Choroid plexus epithelial cell (primary cell): ENCODE measurements around the gene TRANK1.
A peak's percentile ranks its signal among the peaks of the same experiment; 100 is the strongest.

Source experiments
- DNase-seq: peaks from one replicate; pipeline ENCODE4 v3.0.0-alpha.2; 2010; ENCODE audit warnings: low read depth
- H3K4me3 ChIP-seq: 2 replicates; pipeline ENCODE4 v1.5.1; 2011; ENCODE audit warnings: low read depth, mild to moderate bottlenecking, control low read depth, low read length, moderate library complexity
- CTCF ChIP-seq: conservative IDR thresholded peaks from 2 replicates; pipeline ENCODE4 v1.5.1; 2011; ENCODE audit warnings: low read depth, mild to moderate bottlenecking, control low read depth, inconsistent platforms, low read length, moderate library complexity

TRANK1 gene

DNA sequence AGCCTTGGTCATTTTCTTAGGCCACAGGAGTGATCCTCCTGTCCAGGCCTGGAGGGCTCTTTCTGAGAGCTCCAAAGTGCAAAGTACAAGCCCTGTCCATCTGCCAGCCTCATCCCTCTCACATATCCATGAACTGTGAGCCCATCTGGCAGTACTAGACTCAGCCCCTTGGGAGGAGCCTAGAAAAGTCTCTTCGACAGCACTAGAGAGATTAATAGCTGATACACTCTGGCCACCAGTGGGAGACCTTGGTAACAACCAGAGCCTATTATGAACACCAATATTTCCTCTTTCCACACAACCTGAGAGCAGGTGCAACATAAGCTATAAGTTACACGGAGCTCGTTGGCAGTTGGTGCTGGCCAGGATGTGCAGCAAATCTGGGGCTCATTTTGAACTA, 121.0 kb downstream of the TRANK1 start:
- no peak for DNase-seq
- TF ChIP-seq CTCF = no peak

DNA sequence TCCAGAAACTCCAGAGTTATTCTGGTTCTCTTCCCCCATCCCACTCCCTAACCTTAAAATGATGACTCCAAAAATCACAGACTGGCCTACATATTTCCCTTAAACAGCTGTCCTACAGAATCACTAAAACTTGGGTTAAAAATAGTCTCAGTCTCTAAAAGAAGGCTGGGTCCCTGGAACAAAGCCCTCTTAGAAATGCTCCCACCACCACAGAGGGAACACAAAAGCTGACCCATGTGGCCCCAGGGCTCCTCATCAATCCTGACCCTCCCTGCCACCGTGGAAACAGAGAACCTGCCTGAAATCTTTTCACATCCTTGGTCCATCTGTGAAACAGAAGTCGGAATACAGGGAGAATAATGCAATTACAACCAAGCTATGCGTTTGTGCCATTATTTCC, 124.8 kb downstream of the TRANK1 start:
- H3K4me3 ChIP-seq = no peak overlapping the region
- no peak for TF ChIP-seq CTCF
- no peak for DNase-seq

More for the DNA sequence above, 121.0 kb downstream of the TRANK1 start:
- no peak overlapping the region for H3K4me3 ChIP-seq

DNA sequence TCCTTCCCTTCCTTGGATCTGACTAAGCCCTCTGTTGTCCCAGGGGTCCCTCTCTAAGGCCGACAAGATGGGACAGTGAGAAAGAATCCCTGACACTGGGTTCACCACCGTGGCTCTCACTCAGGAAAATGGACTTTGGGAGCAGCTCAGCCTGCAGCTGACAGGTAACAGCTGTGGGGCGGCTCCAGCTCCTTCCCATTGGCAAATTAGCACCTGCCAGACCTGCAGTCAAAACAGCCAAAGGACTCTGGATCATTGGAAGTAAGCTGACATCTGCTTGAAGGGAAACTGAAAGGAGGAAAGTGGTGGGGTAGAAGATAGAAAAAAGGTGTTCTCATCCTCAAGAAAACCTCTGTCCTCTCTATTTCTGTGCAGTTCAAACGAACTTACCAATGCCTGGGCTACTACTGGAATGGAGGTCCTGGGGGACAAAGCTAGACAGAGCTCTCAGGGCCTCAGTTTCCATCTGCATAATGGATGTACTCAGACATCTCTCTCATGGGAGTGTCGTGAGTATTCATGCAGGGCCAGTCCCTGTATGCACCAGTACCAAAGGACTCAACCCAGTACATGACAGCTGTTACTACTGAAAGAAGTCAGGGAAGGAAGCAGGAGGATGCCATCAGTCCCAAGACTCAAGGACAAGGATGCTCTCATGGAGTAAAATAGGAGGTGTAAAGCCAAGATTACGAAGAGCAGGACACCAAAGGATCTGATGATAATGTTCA, 126.9 kb downstream of the TRANK1 start:
- no peak for TF ChIP-seq CTCF
- H3K4me3 ChIP-seq = no peak overlapping the region
- DNase-seq = no peak

- DNase-seq = no peak
- H3K4me3 ChIP-seq = no peak overlapping the region
- TF ChIP-seq CTCF = no peak
Measured at GRCh38 chr3:36815375-36815774, 129.5 kb downstream of the TRANK1 start.

DNA sequence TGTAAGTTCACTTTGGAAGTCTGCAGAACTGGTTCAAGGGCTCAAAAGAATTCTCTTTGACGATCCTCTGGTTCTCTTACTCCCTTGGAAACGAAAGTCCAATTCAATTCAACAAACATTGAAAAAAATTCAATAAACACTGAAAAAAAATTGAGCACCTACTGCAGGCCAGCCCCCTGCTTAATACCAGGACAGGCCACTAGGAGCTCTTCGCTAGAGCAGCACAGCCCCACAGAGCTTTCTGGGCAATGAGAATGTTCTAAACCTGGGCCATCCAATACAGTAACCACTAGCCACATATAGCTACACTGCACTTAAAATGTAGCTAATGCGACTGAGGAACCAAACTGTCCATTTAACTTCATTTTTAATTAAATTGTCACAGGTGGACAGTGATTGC, 130.1 kb downstream of the TRANK1 start:
- peak; percentile 48 for TF ChIP-seq CTCF
- DNase-seq = peak; percentile 8
- no peak overlapping the region for H3K4me3 ChIP-seq

DNA sequence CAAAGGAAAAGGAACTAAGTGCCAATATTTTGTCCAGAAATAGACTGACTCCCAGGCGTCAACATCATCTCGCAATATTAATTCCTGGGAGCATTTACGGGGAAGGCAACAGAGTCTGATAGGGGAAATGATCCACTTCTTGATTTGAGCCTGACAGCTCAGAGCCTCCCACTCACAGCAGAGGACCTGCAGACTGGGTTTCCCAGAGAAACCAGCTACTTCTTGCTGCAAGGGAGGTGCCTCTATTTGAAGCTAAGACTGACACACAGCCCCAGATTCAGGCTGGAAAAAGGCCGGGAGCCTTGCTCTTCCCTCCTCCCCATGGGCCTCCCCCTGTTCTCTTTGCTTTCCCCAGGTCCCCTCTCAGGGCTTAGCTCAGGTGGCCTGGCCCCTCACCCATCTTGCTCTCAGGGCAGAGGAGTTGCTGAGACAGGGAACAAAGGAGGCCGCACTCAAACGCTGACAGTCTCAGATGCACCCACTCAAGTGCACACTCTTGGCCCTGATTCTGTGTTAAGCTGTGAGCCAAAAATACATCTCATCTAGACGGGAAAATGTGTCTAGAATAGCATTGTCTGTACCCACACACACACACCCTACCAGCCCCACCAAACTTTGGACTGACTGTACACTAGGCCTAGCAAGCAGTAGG, 130.7 kb downstream of the TRANK1 start:
- TF ChIP-seq CTCF = no peak
- no peak overlapping the region for H3K4me3 ChIP-seq
- DNase-seq = no peak

- H3K4me3 ChIP-seq = no peak overlapping the region
- no peak for TF ChIP-seq CTCF
- DNase-seq = no peak
Measured at GRCh38 chr3:36813305-36813704, 131.5 kb downstream of the TRANK1 start.
